Hematopoietic multipotent progenitor cell treated with erythropoietin and hydrocortisone succinate and interleukin-3 and kit ligand, for 8 days (in vitro differentiated cells): ENCODE data around the gene RPL15.

Experiments
- DNase-seq: peaks from one replicate; pipeline ENCODE4 v3.0.0-alpha.2; 2015

Gene RPL15

GRCh38 chr3:23934253-23934652 lies 17.3 kb downstream of the RPL15 start:
- DNase-seq: no peak

GRCh38 chr3:23937296-23937695 lies 20.4 kb downstream of the RPL15 start:
- no peak for DNase-seq

- peak; percentile 78 for DNase-seq
These were observed 21.8 kb downstream of the RPL15 start for GRCh38 chr3:23938688-23939087.

- no peak for DNase-seq
These were observed 23.8 kb downstream of the RPL15 start for GRCh38 chr3:23940775-23941174.

GRCh38 chr3:23941440-23941839 lies 24.5 kb downstream of the RPL15 start:
- no peak for DNase-seq

GRCh38 chr3:23942546-23942945 lies 25.6 kb downstream of the RPL15 start:
- no peak for DNase-seq

GRCh38 chr3:23944007-23944783 lies 27.3 kb downstream of the RPL15 start:
- no peak for DNase-seq

- DNase-seq: peak; percentile 74
These were observed 28.1 kb downstream of the RPL15 start, which contains the start of gene NR1D2 for GRCh38 chr3:23944861-23945662. NR1D2 (plus strand) TSS chr3:23945286; CDS start chr3:23945579, 293 bp downstream.

- DNase-seq: no peak
These were observed 28.7 kb downstream of the RPL15 start for GRCh38 chr3:23945663-23945912.

- peak; percentile 94 for DNase-seq
These were observed 29.2 kb downstream of the RPL15 start for GRCh38 chr3:23945913-23946687.

- no peak for DNase-seq
These were observed 31.8 kb downstream of the RPL15 start for GRCh38 chr3:23948761-23949160.

GRCh38 chr3:23949784-23950183 lies 32.9 kb downstream of the RPL15 start:
- DNase-seq: no peak

GRCh38 chr3:23950293-23950692 lies 33.4 kb downstream of the RPL15 start:
- no peak for DNase-seq

- DNase-seq: no peak
These were observed 35.7 kb downstream of the RPL15 start for GRCh38 chr3:23952646-23953045.

- DNase-seq: no peak
These were observed 36.6 kb downstream of the RPL15 start for GRCh38 chr3:23953523-23953922.

- DNase-seq: no peak
These were observed 37.2 kb downstream of the RPL15 start for GRCh38 chr3:23954144-23954543.

GRCh38 chr3:23956701-23957100 lies 39.8 kb downstream of the RPL15 start:
- DNase-seq: no peak

GRCh38 chr3:23959135-23959900 lies 42.4 kb downstream of the RPL15 start:
- DNase-seq: no peak

- no peak for DNase-seq
These were observed 43.7 kb downstream of the RPL15 start for GRCh38 chr3:23960649-23961048.

- no peak for DNase-seq
These were observed 44.1 kb downstream of the RPL15 start for GRCh38 chr3:23961066-23961465.

- no peak for DNase-seq
These were observed 45.0 kb downstream of the RPL15 start for GRCh38 chr3:23961913-23962312.

- DNase-seq: no peak
These were observed 47.8 kb downstream of the RPL15 start for GRCh38 chr3:23964537-23965235.
